GM19099 (cell line): ENCODE measurements around the gene CORIN.

Source experiments
- POLR2A ChIP-seq: IDR thresholded peaks from 3 replicates; pipeline ENCODE4 v1.6.1; 2011; ENCODE audit warnings: low read depth; ENCODE audit not compliant: insufficient read length; ENCODE audit errors: extremely low read depth

CORIN gene

DNA sequence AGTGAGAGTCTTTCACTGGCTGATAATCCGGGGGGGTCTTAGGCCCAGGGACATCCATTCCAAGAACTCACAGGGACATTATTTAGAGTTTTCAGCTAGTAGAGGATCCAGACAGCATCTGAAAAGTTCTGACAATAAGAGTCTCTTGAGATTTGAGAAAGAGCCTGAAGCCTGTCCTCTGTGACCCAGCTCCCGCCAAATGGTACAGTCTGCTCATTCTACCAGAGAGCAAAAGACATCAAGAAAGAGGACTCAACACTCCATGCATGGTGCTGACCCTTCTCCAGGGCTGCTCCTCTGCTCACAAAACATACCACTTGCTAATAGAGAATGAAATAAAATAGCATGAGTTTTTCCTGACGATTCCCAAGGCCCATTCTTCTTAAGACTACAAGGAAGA, 190.8 kb downstream of the CORIN start:
- TF ChIP-seq POLR2A = no peak

DNA sequence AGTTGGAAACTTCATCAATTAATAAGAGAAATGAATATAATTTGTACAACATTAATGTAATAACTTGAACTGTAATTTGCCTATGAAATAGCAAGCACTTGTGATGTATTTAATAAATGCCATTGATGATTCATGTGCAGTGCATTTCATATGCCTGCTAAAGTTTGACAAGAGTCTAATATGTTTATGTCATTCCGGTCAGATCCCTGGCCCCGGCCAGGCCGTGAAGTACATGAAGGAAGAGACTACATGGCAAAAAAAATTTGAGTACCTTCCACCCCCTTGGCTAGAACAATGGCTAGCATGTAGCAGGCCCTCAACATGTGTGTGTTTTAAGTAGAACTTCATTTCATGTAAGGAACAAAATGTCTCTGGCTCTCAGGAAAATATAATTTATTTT, 191.5 kb downstream of the CORIN start:
- no peak for TF ChIP-seq POLR2A

DNA sequence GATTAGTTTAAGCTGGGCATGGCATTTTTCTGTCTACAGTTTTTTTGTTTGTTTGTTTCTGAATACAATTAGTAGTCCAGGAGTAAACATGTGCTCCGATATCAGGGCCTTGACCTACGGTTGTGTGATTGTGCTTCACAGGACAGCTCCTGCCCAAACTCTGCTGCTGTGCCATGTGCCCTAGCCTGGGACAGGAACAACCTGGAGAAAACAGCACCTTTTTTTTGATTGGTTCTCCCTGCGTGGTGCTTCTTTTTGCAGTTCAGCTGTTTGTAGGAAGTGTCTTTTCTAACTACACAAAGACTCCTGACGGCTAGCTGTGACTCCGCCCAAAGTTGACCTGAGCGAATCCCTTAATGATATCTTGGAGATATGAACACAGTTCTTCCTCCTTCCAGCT, 194.0 kb downstream of the CORIN start:
- no peak for TF ChIP-seq POLR2A

DNA sequence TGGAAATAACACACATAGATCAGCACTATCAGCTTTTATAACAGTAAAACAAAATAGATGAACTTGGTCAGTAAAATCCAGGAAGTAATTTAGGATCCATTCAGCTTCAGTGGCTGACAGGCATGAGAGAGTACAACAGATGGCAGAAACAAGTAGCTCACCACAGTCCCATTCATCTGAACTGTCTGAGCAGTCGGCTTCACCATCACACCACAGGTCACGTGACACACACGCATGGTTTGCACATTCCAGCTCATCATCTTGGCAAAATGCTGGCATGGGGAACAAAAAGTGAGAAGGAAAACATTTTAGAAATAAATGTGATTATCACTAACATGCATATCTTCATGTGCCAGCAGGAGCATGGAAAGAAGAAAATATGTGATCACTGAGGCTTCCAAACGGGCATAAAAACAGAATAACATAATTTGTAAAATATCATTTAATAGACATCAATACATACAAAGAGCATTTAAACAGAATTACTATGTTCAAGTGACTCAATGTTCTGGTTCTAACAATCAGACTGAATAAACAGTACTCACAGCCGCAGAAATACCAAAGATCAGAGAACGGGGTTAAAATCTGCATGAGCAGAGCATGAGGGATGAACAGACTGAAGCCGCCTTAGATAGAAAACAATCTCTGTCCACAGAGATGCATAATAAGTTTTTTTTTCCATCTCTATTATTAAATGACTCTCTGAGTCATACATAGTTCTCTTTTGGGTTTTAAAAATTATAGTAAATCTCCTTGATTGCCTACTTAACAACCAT, 194.7 kb downstream of the CORIN start:
- no peak for TF ChIP-seq POLR2A

DNA sequence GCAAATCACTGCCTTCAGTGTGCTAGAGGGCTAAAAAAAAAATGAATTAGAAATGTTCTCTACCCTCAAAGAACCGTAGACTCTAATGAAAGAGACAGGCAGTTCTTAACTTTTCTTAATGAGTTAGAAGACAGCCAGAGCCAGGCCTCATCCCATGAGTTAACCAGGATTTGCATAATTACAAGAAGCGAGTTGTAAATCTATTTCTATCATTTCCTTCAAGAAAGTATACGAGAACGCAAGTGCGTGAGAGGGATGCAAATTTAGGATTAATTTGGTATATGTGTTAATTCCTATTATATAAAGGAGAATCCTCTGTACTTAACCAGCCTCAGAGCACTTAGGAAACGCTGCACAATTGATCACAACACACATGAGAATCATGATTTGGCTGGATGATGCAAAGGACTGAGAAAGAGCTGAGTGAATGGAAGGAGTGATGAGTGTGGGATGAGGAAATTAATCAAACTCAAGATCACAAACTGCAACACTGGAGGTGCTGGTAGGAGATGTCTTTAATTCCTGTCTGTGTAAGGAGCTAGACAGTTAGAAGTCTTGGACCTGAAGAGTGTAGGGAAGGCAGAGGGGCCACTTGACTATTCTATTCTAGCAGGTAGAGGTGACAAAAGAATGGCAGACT, 195.6 kb downstream of the CORIN start:
- no peak for TF ChIP-seq POLR2A

DNA sequence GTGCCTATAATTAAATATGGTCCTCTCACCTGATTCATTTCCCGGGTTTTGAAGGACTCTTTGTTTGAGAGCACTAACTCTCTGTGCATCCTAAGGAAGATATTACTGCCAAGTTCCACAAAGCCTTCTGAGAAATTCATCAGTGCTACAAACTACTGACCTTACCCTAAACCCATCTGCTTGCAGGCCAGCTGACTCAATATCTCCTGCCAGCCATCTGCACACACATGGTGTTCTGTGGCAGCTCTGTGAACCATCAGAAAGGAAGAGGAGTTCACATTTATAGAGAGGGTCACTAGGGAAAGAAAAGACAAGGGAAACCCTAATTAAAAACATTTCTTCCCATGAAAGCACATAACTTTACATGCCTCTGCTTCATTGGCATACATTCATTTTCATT, 196.1 kb downstream of the CORIN start:
- TF ChIP-seq POLR2A = no peak

DNA sequence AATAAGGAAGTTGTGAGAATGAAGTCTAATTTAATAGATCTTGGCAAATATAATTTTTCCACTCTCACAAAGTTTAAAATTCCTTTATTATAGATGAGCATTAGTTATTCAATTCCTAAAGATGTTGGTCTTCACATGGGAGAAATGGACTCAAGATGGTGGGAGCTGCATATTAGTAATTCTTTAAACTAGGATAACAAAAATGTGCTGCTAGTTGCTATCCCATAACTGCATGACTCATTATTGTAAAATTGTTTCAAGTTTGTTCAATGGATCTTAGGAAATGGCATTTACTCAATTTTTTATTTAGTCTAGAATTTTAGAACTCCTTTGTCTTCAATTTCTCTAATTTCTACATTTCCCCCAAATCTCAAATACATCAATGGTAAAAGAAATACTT, 197.0 kb downstream of the CORIN start:
- TF ChIP-seq POLR2A = no peak

DNA sequence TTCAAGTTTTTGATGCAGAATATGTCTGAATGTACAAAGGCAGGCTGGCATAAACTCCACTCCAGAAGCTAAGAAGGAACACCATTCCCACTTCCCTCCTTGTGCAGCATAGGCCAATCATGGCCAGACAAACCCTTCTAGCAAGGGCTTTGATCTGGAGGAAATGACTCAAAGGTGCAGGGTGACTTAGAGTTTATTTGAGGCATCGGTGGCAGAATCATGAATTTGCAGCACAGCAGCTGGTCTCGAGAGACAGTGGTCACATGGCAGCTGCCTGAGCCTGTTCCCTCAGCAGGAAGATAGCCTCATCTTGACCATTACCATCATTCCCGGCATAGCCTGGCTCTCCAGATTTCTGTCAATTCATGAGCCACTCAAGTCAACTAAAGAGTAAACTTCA, 198.3 kb downstream of the CORIN start:
- no peak for TF ChIP-seq POLR2A

DNA sequence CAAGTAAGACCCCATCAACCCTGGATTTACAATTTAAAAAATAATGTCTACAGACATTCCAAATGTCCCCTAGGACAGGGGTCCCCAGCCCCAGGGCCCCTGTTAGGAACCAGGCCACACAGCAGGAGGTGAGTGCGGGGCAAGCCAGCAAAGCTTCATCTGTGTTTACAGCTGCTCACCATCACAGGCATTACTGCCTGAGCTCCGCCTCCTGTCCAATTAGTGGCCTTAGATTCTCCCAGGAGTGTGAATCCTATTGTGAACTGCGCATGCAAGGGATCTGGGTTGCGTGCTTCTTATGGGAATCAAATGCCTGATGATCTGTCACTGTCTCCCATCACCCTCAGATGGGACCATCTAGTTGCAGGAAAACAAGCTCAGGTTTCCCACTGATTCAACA, 206.7 kb downstream of the CORIN start:
- no peak for TF ChIP-seq POLR2A

DNA sequence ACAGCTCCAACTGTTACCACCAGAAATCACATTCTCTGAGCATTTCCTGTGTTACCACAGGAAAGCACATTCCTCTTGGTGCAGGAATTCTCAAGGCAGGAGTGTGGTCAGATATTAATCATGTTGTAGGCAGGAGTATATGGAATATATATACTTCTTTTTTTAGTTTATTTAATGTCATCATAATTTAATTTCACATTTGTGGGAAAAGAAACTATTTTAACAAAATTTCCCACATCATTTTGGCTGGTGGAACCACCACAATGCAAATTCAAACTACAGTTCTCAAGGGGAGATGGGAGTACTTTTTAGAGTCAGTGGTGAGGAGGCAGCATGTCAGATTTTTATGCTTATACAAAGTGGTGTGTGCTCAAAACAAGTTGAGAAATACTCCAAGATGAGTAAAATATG, 213.8 kb downstream of the CORIN start:
- TF ChIP-seq POLR2A = no peak

DNA sequence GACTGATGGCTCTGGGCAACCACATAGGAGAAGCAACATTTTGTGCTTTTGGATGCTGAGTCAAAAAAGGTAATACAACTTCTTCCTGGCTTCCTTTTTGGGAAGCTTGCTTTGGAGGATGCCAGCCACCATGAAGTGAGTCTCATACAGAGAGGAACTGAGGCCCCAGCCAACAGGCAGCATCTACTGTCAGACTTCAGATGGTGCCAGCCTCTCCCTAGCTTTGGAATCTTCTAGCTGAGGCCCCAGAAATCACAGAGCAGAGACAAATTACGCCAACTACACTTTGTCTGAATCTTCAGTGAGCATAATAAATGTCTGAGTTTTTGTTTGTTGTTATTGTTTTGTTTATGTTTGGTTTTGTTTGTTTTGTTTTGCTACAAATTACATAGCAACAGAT, 216.7 kb downstream of the CORIN start:
- TF ChIP-seq POLR2A = no peak

DNA sequence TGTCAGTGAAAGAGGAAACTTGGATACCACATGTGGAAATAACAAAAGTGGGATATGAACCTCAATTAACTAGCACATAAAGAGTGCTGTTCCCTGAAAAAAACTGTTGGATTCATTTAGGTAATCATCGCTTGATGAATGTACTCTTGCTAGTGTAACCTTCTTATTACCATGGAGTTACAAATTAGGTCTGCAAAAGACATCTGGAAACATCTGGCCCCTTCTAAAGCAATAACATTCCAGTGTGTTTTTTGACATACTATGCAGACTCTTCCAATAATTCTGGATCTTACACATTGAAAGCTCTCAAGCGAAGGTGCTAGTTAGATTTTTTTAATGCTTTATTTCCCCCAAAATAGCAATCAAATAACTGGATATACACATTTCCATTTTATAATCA, 218.2 kb downstream of the CORIN start:
- TF ChIP-seq POLR2A = no peak

DNA sequence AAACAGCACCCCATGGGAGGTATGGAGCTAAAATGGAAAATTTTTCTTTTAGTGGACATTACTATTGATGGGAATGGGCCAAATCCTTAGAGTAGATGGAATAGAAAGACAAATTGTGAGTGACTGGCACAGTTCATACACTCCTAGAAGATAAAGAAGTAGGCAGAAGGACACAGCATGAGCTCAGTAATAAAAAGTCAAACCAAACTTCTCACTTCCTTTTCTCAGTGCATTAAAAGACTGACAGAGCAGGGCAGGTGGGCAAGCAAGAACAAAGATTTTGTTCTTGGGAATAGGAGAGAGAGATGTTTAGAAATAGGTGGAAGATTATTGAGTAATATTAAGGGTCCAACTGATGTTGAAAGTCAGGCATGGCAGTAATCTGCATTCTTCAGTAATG, 220.3 kb downstream of the CORIN start:
- no peak for TF ChIP-seq POLR2A

DNA sequence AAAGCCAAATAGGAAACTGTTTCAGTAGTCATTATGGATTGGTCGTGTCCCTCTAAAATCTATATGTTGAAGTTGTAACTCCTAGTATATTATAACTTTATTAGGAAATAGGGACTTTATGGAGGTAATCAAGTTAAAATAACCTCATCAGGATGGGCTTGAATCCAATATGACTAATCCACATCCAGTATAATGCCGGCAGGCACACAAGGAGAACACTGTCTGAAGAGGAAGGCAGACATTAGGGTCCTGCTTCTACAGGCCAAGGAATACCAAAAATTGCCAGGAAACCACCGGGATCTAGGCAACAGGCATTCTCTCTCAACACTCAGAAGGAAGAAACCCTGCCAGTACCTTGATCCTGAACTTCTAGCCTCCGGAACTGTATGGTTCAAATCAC, 222.5 kb downstream of the CORIN start:
- TF ChIP-seq POLR2A = no peak

DNA sequence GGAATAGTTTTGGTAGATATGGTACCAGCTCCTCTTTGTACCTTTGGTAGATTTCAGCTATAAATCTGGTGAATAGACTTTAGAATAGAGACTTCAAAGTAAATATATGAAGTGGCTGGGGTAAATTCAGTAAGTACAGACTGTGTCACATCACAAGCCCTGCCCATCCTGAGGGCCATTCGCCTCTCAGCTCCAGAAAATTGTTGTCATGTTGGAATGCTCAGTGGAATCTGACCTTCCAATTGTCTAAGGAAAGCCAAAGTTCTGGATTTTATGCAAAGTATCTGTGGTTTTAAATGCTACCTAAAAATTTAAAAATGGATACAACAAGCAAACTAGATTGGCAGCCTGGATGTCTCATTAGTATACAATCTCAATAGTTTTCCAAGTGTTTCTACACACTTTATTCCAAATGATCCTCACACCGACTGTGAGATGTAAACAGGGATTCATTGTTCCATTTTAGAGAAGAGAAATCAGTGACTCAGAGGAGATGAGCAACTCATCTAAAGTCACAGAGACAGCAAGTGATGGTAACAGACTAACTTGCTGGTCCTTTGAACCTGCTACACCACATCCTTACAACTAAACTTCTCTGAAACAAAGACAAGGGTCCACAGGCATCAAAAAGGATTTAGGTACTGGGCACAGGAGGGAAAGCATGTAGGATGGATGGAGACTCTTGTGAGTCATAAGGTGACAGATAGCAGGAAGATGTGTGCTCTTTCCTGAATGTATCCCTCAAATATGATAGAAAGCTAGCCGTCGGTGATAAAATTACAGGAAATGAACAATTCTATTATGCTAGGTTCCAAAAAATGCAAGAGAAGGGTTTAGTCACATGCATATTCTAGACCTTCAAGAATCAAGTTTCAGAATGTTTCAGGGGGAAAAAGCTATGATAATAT, 225.5 kb downstream of the CORIN start:
- no peak for TF ChIP-seq POLR2A

DNA sequence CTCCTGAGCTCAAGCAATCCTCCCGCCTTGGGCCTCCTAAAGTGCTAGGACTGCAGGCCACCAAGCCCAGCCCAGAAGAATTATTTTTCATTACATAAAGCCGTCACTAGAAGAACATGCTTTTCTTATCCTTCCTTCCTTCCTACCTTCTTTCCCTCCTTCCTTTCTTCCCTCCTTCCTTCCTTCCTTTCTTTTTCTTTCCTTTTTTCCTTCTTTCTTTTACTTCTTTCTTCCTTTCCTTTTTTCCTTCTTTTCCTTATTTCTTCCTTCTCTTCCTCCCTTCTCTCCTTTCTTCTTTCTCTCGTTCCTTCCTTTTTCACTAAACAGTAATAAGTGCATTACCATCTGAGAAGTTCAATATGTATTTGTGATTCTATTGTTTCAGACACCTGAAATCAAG, 231.4 kb downstream of the CORIN start:
- no peak for TF ChIP-seq POLR2A
